K562 (cell line): ENCODE measurements around the gene OPTN. TPM values are rescaled to one million over a fixed set of nuclear protein-coding genes. Genes with fewer than 3 reads are reported as not detected.

Source experiments
- ATF3 ChIP-seq, 2 experiments: fragments of 450-650 bp in 1 of 2; sonication (generic) in 1 of 2; formaldehyde crosslinking in 1 of 2; IDR thresholded peaks in 1 of 2; conservative IDR thresholded peaks in 1 of 2; 2 replicates each; pipeline versions ENCODE4 v1.6.1 to v1.8.1; 2016 to 2023; ENCODE audit warnings: mild to moderate bottlenecking in 2 of 2, moderate library complexity in 2 of 2, inconsistent platforms in 1 of 2, missing genetic modification reagents in 1 of 2
- CREB3 ChIP-seq: fragments of 450-650 bp; conservative IDR thresholded peaks from 2 replicates; pipeline ENCODE4 v1.6.1; 2016; ENCODE audit warnings: missing genetic modification characterization, low read depth, mild to moderate bottlenecking, missing compliant biosample characterization, moderate library complexity
- DEAF1 ChIP-seq: fragments of 450-650 bp; formaldehyde crosslinking; IDR thresholded peaks from 2 replicates; pipeline ENCODE4 v1.4.0; 2020; ENCODE audit warnings: mild to moderate bottlenecking, moderate library complexity
- HCFC1 ChIP-seq: IDR thresholded peaks from 2 replicates; pipeline ENCODE4 v1.6.1; 2012; ENCODE audit warnings: low read depth, low read length, improper control_type of control experiment
- NR2C1 ChIP-seq, 2 experiments: fragments of 450-650 bp; IDR thresholded peaks; 2 replicates each; pipeline ENCODE4 v1.6.1; 2017; ENCODE audit warnings: mild to moderate bottlenecking in 2 of 2, antibody characterized with exemption in 1 of 2, inconsistent platforms in 1 of 2, missing compliant biosample characterization in 1 of 2, missing genetic modification characterization in 1 of 2
- XRCC4 ChIP-seq: IDR thresholded peaks from one replicate; pipeline ENCODE4 v1.6.1; 2011; ENCODE audit not compliant: insufficient read depth, insufficient read length; ENCODE audit errors: extremely low read depth
- ZNF274 ChIP-seq: IDR thresholded peaks from 2 replicates; pipeline ENCODE4 v1.6.1; 2011; ENCODE audit warnings: low read depth, mild to moderate bottlenecking, low read length, moderate library complexity, borderline replicate concordance
- polyA plus RNA-seq, 8 experiments: library from polyadenylated mRNA; depleted of rRNA in 4 of 8; stranded (reverse) in 5 of 8; unstranded in 3 of 8; fragments of >200 nt; fragmentation: Nextera tagmentation in 2 of 8; fragmentation: Illumina TruSeq in 1 of 8; extraction: Ambion mirVana in 2 of 8; extraction: Trizol in 1 of 8; gene quantifications; 2 replicates each; pipeline versions ENCODE4 v1.2.1 to v1.2.3, GENCODE V29; 2011 to 2014; ENCODE audit warnings: inconsistent platforms in 1 of 8, missing spikeins in 1 of 8
- total RNA-seq, 7 experiments: library from RNA; depleted of rRNA in 6 of 7; stranded (reverse); fragments of >200 nt in 6 of 7; fragmentation: Illumina TruSeq in 2 of 7; extraction: Trizol in 2 of 7; gene quantifications; 2 replicates each; pipeline versions ENCODE4 v1.2.1 to v1.2.3, GENCODE V29; 2011 to 2021; ENCODE audit warnings: low replicate concordance in 1 of 7

The OPTN gene
- total and polyA plus RNA-seq, 9 of the 15 experiments (the other 6 are each of a cell fraction or from before 2014, with no cell fraction given): 2.2 to 6.8 (median 5.0) TPM

- TF ChIP-seq DEAF1 (CRISPR knock-in tag): no peak
- peak; percentile 31; the same call in 1 of the 2 replicates for TF ChIP-seq ATF3 (IDR thresholded peaks at IDR 0.05)
- no peak for TF ChIP-seq ATF3 (CRISPR knock-in tag; conservative IDR thresholded peaks at IDR 0.05)
- TF ChIP-seq NR2C1 (IDR thresholded peaks at IDR 0.05): no peak
- TF ChIP-seq NR2C1 (tag; IDR thresholded peaks at IDR 0.05): peak; percentile 72
- no peak for TF ChIP-seq XRCC4
- TF ChIP-seq HCFC1: no peak
- no peak for TF ChIP-seq ZNF274
- peak; percentile 48; the same call in 1 of the 2 replicates for TF ChIP-seq CREB3 (tag)
Measured at GRCh38 chr10:13102002-13102794, 2.2 kb downstream of the OPTN start (continued).
